GM12878 (cell line): ENCODE data around the gene STX16. TPM values are rescaled to one million over a fixed set of nuclear protein-coding genes. Genes with fewer than 3 reads are reported as not detected.

Experiments used
- ATAC-seq: fragments of 200-7000 bp; cut with Tn5 transposase; 3 replicates; pipeline ENCODE4 v1.9.1; 2020; ENCODE audit warnings: mild to moderate bottlenecking, moderate library complexity
- BruUV-seq: library from RNA; stranded (reverse); fragments of 400-500 nt; replicated peaks from 2 replicates; lab custom pipeline; 2021; lab: Mats Ljungman, UMichigan
- CTCF ChIA-PET: fragments of 300-600 bp; sonication (Branson Sonifier 250); formaldehyde crosslinking; extraction: SDS; loops from one replicate; lab custom pipeline; 2021; ENCODE audit warnings: inconsistent platforms; lab: Yijun Ruan, JAX
- POLR2A ChIA-PET: fragments of 350-600 bp; formaldehyde crosslinking; extraction: SDS; loops from one replicate; lab custom pipeline; 2021; ENCODE audit warnings: inconsistent platforms; lab: Charles Lee
- RAD21 ChIA-PET: fragments of 300-600 bp; sonication (Branson Sonifier 250); formaldehyde crosslinking; loops from one replicate; lab custom pipeline; 2023; ENCODE audit warnings: antibody characterized with exemption; ENCODE audit not compliant: unreplicated experiment; lab: Charles Lee
- SMC1A ChIA-PET: fragments of 300-600 bp; sonication (Branson Sonifier 250); formaldehyde crosslinking; loops from one replicate; lab custom pipeline; 2023; ENCODE audit not compliant: unreplicated experiment, uncharacterized antibody; lab: Charles Lee
- DNase-seq: peaks from one replicate; pipeline ENCODE4 v3.0.0-alpha.2; 2011; ENCODE audit warnings: low read depth, low spot score
- FAIRE-seq: peaks from 3 replicates; lab custom pipeline; 2011; peaks lifted over from hg19 to GRCh38; lab: Jason Lieb, UNC
- H2AFZ ChIP-seq: 2 replicates; pipeline ENCODE4 v1.6.0; 2011; ENCODE audit warnings: low read depth, low read length, control low read depth; ENCODE audit not compliant: control insufficient read depth
- H3K27ac ChIP-seq: 2 replicates; pipeline ENCODE4 v1.5.1; 2011; ENCODE audit warnings: control low read depth; ENCODE audit not compliant: control insufficient read depth, insufficient read depth
- H3K27me3 ChIP-seq, 2 experiments: replicated peaks in 1 of 2; 2 replicates each; pipeline versions ENCODE4 v1.6.0 to v1.6.1; 2011; ENCODE audit warnings: low read length in 1 of 2; ENCODE audit not compliant: control insufficient read depth in 2 of 2, insufficient read depth in 2 of 2
- H3K36me3 ChIP-seq, 2 experiments: 2 replicates each; pipeline ENCODE4 v1.5.1; 2011; ENCODE audit warnings: low read length in 1 of 2; ENCODE audit not compliant: control insufficient read depth in 2 of 2, insufficient read depth in 2 of 2
- H3K4me1 ChIP-seq: 2 replicates; pipeline ENCODE4 v1.6.1; 2011; ENCODE audit warnings: mild to moderate bottlenecking, low read length, moderate library complexity, mixed read lengths; ENCODE audit not compliant: control insufficient read depth, insufficient read depth
- H3K4me2 ChIP-seq: 2 replicates; pipeline ENCODE4 v1.6.0; 2011; ENCODE audit warnings: control low read depth; ENCODE audit not compliant: control insufficient read depth, insufficient read depth
- H3K4me3 ChIP-seq: fragments of 200-600 bp; sonication (generic); 2 replicates; pipeline ENCODE4 v1.5.1; 2016
- H3K79me2 ChIP-seq: 2 replicates; pipeline ENCODE4 v1.6.0; 2011; ENCODE audit warnings: low read length; ENCODE audit not compliant: control insufficient read depth, insufficient read depth
- H3K9ac ChIP-seq: 2 replicates; pipeline ENCODE4 v1.8.0; 2011; ENCODE audit warnings: low read length, control low read depth, mixed read lengths; ENCODE audit not compliant: control insufficient read depth, insufficient read depth
- H3K9me3 ChIP-seq: replicated peaks from 3 replicates; pipeline ENCODE4 v1.5.1; 2011; ENCODE audit warnings: mild to moderate bottlenecking, low read length; ENCODE audit not compliant: control insufficient read depth, insufficient read depth
- H4K20me1 ChIP-seq: 2 replicates; pipeline ENCODE4 v1.6.0; 2011; ENCODE audit not compliant: control insufficient read depth, insufficient read depth
- EED ChIP-seq: sonication (generic); IDR thresholded peaks from 2 replicates; pipeline ENCODE4 v1.6.1; 2016; ENCODE audit warnings: antibody characterized with exemption, low read depth
- SIX5 ChIP-seq: IDR thresholded peaks from 2 replicates; pipeline ENCODE4 v1.6.1; 2011; ENCODE audit warnings: mild to moderate bottlenecking, low read depth, low read length, moderate library complexity; ENCODE audit not compliant: severe bottlenecking
- WGBS: methylation state at CpG from one replicate; pipeline ENCODE4 v1.1.6; 2016; ENCODE audit warnings: low lambda C conversion rate; ENCODE audit not compliant: insufficient replicate concordance, insufficient coverage; ENCODE audit errors: missing lambda C conversion rate; 5-methylcytosine and 5-hydroxymethylcytosine counted together
- in situ Hi-C: fragments of 300-500 bp; cut with MboI; formaldehyde crosslinking; loops from 9 replicates; pipeline ENCODE4 v1.14.3; 2018; ENCODE audit warnings: mixed read lengths
- intact Hi-C: fragments of 100-400 bp; cut with micrococcal nuclease; formaldehyde crosslinking; loops from one replicate; pipeline ENCODE4 v1.14.2; 2022; ENCODE audit not compliant: unreplicated experiment
- polyA plus RNA-seq, 11 experiments: library from polyadenylated mRNA; depleted of rRNA in 4 of 11; unstranded in 6 of 11; stranded (reverse) in 5 of 11; fragments of >200 nt; fragmentation: Nextera tagmentation in 4 of 11; fragmentation: Illumina TruSeq in 1 of 11; extraction: Ambion mirVana in 4 of 11; extraction: Trizol in 1 of 11; gene quantifications; 1 replicate in 1 of 11; 2 replicates in 10 of 11; pipeline versions ENCODE4 v1.2.1 to v1.2.3, GENCODE V29; 2011 to 2016; ENCODE audit warnings: inconsistent platforms in 2 of 11, missing spikeins in 2 of 11, low read depth in 1 of 11
- total RNA-seq, 4 experiments: library from RNA; depleted of rRNA in 3 of 4; stranded (reverse); fragments of >200 nt in 3 of 4; fragmentation: Illumina TruSeq in 1 of 4; extraction: Trizol in 1 of 4; gene quantifications; 2 replicates each; pipeline versions ENCODE4 v1.2.1 to v1.2.3, GENCODE V29; 2013 to 2021

Gene STX16
- total and polyA plus RNA-seq, 10 of the 15 experiments (the other 5 are each of a cell fraction or from before 2014, with no cell fraction given) = 6.3 to 68.4 (median 35.8) TPM

- CTCF ChIA-PET = no interaction called here
- Histone ChIP-seq H3K9ac (no peak overlapping the region), H3K9me3 (no peaks in the 10 kb centered on the region), H3K36me3 (peaks cover 11 to 19% of the 10 kb centered on the region in 2 experiments), H4K20me1 (no peaks in the 10 kb centered on the region), H2AFZ (no peak overlapping the region), H3K79me2 (no peaks in the 10 kb centered on the region), H3K4me1 (no peaks in the 10 kb centered on the region), H3K4me2 (no peak overlapping the region), H3K4me3 (no peak overlapping the region), H3K27ac (no peak overlapping the region), H3K27me3 (no peaks in the 10 kb centered on the region)
- no peak for FAIRE-seq
- intact Hi-C loops (no loop called here), in situ Hi-C loops (loop anchor here (25.0 kb wide), 1 partner anchor 440 kb away; the partner anchor contains the start of gene ANKRD60)
- SMC1A ChIA-PET = interaction anchor here (1.6 kb wide), 1 partner anchor 10 kb away, joined by 6 read pairs; no protein-coding TSS in a partner anchor
- TF ChIP-seq EED = no peak
- RAD21 ChIA-PET = no interaction called here
- no TSS peak for BruUV-seq
- POLR2A ChIA-PET = interaction anchor here (0.6 to 0.9 kb wide), 2 partner anchors 10 to 14 kb away, joined by 6 to 8 read pairs; no protein-coding TSS in a partner anchor
- WGBS = 100% methylated on average over 5 of the region's 5 CpGs
- ATAC-seq = no peak
- no peak for DNase-seq
Measured at GRCh38 chr20:58677079-58677604, 26.1 kb downstream of the STX16 start.

GRCh38 chr20:58677808-58678207, 26.7 kb downstream of the STX16 start:
- Histone ChIP-seq H3K4me1 (no peaks in the 10 kb centered on the region), H3K36me3 (peaks cover 11 to 17% of the 10 kb centered on the region in 2 experiments), H3K9ac (no peak overlapping the region), H3K9me3 (no peaks in the 10 kb centered on the region), H2AFZ (no peak overlapping the region), H3K27me3 (no peaks in the 10 kb centered on the region), H3K4me3 (no peak overlapping the region), H3K79me2 (no peaks in the 10 kb centered on the region), H4K20me1 (no peaks in the 10 kb centered on the region), H3K27ac (no peak overlapping the region), H3K4me2 (no peak overlapping the region)
- WGBS = 97% methylated on average over 5 of the region's 5 CpGs
- DNase-seq (no peak), FAIRE-seq (no peak), ATAC-seq (no peak)
- in situ Hi-C loops (loop anchor here (25.0 kb wide), 1 partner anchor 441 kb away; the partner anchor contains the start of gene ANKRD60), intact Hi-C loops (no loop called here)
- POLR2A ChIA-PET = interaction anchor here (0.6 to 0.9 kb wide), 2 partner anchors 14 to 507 kb away, joined by 4 to 8 read pairs; no protein-coding TSS in a partner anchor
- TSS peak; percentile 52 for BruUV-seq
- SMC1A ChIA-PET = interaction anchor here (1.6 kb wide), 1 partner anchor 11 kb away, joined by 6 read pairs; no protein-coding TSS in a partner anchor
- RAD21 ChIA-PET = no interaction called here
- TF ChIP-seq SIX5 = no peak
- CTCF ChIA-PET = no interaction called here
